Mesothelial cell of epicardium (in vitro differentiated cells): ENCODE results near the gene RO60. TPM values are rescaled to one million over a fixed set of nuclear protein-coding genes. Genes with fewer than 3 reads are reported as not detected.
"Not testable (repeated sequence)": the region's sequence is repeated elsewhere in the genome, so short reads cannot be mapped to it uniquely, and the experiment has no call there.

Experiments
- DNase-seq, 2 experiments: peaks; one replicate each; pipeline ENCODE4 v3.0.0; 2021; ENCODE audit warnings: low spot score in 2 of 2; ENCODE audit not compliant: unreplicated experiment in 2 of 2
- H3K27ac Mint-ChIP-seq: 2 replicates; pipeline ENCODE4 v1.8.0; 2021; ENCODE audit warnings: mixed read lengths
- H3K27me3 Mint-ChIP-seq: 2 replicates; pipeline ENCODE4 v1.8.0; 2021; ENCODE audit warnings: low read depth, mixed read lengths
- H3K36me3 Mint-ChIP-seq: 2 replicates; pipeline ENCODE4 v1.8.0; 2021; ENCODE audit warnings: mixed read lengths
- H3K4me1 Mint-ChIP-seq: 2 replicates; pipeline ENCODE4 v1.8.0; 2021; ENCODE audit warnings: mixed read lengths
- H3K4me3 Mint-ChIP-seq: 2 replicates; pipeline ENCODE4 v1.8.0; 2021; ENCODE audit warnings: mild to moderate bottlenecking, moderate library complexity, mixed read lengths
- H3K9me3 Mint-ChIP-seq: 2 replicates; pipeline ENCODE4 v1.8.0; 2021; ENCODE audit warnings: mixed read lengths
- total RNA-seq: library from RNA; stranded (reverse); gene quantifications from 3 replicates; pipeline ENCODE4 v1.2.1, GENCODE V29; 2021
- TF ChIP-seq, protein P1 (sequence below): fragments of 200-600 bp; sonication (generic); IDR thresholded peaks from one replicate; pipeline ENCODE4 v1.5.0; 2021; ENCODE audit warnings: antibody characterized with exemption; ENCODE audit not compliant: unreplicated experiment

The RO60 gene
- total RNA-seq, 1 donor from 2014 or later = 107 TPM

DNA sequence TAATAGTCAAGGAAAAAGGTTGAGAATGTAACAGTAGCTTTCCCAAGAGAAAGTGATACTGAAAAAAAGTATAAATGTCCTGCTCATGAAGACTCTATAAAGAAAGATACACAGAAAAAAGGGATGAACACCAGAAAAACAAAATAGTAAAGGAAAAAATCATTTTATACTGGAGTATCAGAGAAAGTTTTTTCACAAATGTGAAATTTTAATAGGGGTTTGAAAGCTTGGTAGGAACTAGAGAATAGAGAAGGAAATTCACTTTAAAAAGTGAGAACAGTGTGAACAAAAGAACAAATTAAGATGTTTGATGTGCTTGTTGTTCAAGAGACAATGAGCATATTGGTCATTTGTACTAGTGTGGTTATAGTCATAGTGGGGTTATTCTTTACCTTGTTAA is 25.8 kb upstream of the RO60 start:
- DNase-seq = no peak
- Mint-ChIP-seq H3K4me3 (no peak overlapping the region), H3K27ac (no peak overlapping the region), H3K9me3 (peaks cover 39% of the 10 kb centered on the region), H3K4me1 (no peaks in the 10 kb centered on the region), H3K36me3 (peaks cover 44% of the 10 kb centered on the region), H3K27me3 (no peaks in the 10 kb centered on the region)
- TF ChIP-seq, protein P1, sequence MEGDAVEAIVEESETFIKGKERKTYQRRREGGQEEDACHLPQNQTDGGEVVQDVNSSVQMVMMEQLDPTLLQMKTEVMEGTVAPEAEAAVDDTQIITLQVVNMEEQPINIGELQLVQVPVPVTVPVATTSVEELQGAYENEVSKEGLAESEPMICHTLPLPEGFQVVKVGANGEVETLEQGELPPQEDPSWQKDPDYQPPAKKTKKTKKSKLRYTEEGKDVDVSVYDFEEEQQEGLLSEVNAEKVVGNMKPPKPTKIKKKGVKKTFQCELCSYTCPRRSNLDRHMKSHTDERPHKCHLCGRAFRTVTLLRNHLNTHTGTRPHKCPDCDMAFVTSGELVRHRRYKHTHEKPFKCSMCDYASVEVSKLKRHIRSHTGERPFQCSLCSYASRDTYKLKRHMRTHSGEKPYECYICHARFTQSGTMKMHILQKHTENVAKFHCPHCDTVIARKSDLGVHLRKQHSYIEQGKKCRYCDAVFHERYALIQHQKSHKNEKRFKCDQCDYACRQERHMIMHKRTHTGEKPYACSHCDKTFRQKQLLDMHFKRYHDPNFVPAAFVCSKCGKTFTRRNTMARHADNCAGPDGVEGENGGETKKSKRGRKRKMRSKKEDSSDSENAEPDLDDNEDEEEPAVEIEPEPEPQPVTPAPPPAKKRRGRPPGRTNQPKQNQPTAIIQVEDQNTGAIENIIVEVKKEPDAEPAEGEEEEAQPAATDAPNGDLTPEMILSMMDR = no peak

DNA sequence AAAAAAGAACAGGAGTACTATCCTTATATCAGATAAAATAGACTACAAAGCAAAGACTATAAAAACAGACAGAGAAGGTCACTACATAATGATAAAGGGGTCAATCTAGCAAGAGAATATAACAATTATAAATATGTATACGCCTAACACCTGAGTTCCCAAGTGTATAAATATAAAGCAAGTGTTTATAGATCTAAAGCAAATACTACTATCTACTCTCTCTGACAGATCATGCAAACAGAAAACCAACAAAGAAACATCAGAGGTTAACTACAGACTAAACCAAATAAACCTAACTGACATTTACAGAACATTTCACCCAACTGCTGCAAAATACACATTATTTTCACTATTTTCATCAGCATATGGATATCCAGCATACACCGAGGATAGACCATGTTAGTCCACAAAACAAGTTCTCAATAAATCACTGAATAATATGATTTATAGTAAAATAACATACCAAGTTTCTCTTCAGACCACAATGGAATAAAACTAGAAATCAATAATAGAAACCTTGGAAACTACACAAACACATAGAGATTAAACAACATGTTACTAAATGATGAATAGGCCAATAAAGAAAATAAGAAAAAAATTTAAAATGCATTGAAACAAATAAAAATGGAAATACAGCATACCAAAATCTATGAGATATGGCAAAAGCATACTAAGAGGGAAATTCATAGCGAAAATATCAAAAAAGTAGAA is 22.9 kb upstream of the RO60 start:
- Mint-ChIP-seq H3K4me1 (no peaks in the 10 kb centered on the region), H3K36me3 (peaks cover 50% of the 10 kb centered on the region), H3K27ac (no peak overlapping the region), H3K9me3 (peaks cover 39% of the 10 kb centered on the region), H3K4me3 (no peak overlapping the region), H3K27me3 (no peaks in the 10 kb centered on the region)
- DNase-seq = no peak
- TF ChIP-seq, protein P1 = no peak

DNA sequence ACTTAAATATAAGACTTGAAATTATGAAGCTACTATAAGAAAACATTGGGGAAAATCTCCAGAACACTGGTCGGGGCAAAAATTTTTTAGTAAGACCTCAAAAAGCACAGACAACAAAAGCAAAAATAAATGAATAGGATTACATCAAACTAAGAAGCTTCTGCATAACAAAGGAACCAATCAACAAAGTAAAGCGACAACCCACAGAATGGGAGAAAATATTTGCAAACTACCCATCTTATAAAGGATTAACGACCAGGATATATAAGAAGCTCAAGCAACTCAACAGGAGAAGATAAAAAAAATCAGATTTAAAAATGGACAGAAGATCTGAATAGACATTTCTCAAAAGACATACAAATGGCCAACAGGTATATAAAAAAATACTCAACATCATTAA is 19.4 kb upstream of the RO60 start:
- H3K4me1 Mint-ChIP-seq = no peaks in the 10 kb centered on the region
- H3K27me3 Mint-ChIP-seq = no peaks in the 10 kb centered on the region

DNA sequence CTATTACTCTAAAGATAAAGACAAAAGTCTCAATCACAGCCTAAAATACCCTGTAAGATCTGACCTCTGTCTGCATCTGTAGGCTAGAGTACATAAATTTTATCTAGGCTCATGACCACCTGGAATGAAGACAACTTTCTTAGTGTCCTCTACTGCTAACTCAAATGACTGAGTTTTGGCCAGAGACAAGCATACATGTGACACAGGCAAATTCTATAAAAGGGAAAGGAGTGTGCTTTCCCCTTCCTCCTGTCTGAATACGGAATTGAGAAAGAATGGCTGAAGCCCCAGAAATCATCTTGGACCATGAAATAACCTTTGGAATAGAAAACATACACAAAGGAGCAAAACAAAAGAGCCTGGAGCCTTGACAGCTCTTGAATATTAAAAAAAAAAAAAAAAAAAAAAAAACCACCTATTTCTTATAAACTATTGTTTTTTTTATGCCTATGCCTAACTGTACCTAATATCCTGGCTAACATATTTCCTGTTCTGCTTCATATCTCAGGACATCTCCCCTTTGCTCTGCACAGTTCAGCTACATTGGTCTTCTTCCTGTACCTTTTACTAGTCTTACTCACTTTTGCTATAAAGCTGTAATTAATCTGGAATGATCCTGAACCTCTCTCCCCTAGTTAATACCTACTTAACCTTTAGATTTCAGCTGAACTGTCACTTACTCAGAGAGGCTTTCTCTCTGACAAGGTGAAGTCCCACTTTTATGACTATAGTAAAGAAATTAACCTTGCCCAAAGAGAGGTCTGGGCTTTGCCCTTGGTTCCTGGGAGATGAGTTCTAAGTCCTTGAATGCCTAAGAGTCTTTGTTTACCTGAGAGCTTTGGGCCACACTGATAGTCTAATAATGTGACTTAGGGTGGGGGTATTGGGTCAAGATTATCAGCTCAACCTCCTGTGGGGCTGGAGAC is 16.4 kb upstream of the RO60 start:
- H3K27me3 Mint-ChIP-seq = no peaks in the 10 kb centered on the region
- H3K4me1 Mint-ChIP-seq = no peaks in the 10 kb centered on the region
- no peak for DNase-seq
- no peak overlapping the region for H3K4me3 Mint-ChIP-seq
- H3K9me3 Mint-ChIP-seq = no peaks in the 10 kb centered on the region
- H3K36me3 Mint-ChIP-seq = peaks cover 24% of the 10 kb centered on the region
- H3K27ac Mint-ChIP-seq = no peak overlapping the region
- TF ChIP-seq, protein P1 = no peak

More for the DNA sequence above, 19.4 kb upstream of the RO60 start:
- no peak for DNase-seq
- peaks cover 47% of the 10 kb centered on the region for H3K36me3 Mint-ChIP-seq
- no peak overlapping the region for H3K4me3 Mint-ChIP-seq
- H3K27ac Mint-ChIP-seq = no peak overlapping the region
- peaks cover 26% of the 10 kb centered on the region for H3K9me3 Mint-ChIP-seq
- TF ChIP-seq, protein P1 = no peak

DNA sequence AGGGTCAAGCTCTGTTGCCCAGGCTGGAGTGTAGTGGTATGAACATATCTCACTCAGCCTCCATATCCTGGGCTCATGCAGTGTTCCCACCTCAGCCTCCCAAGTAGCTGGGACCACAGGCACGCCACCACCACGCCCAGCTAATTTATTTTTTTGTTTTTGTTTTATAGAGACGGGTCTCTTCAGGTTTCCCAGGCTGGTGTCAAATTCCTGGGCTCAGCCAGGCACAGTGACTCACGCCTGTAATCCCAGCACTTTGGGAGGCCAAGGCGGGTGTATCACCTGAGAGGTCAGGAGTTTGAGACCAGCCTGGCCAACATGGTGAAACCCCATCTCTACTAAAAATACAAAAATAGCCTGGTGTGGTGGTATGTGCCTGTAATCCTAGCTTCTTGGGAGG is 10.5 kb upstream of the RO60 start:
- not testable (repeated sequence) for H3K4me3 Mint-ChIP-seq, H3K27me3 Mint-ChIP-seq, H3K27ac Mint-ChIP-seq, DNase-seq, H3K4me1 Mint-ChIP-seq, H3K9me3 Mint-ChIP-seq
- peaks cover 16% of the 10 kb centered on the region for H3K36me3 Mint-ChIP-seq

DNA sequence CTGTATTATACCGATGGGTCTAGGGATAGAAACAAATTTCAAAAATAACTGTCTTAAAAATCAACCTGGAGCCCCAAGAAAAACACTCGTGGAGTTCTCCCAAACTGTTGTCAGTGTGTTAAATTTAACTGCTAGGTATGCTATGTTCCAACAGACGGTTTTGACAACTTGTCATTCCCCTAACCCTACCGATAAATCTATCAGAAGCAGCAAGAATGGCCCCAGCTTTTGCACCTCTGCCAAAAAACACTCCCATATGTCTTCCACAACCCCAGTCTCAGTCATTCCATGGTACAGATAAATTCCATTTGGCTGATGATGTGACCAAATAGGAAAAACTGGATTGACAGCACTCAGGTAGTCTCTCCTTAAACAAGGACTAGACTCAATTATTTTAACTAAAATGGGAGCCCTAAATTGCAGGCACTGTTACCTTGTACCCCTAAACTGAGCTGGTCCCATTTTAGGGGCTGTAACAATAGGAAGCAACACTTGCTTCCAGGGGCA is 5.2 kb upstream of the RO60 start:
- Mint-ChIP-seq H3K4me1 (peaks cover 17% of the 10 kb centered on the region), H3K27ac (no peak overlapping the region), H3K36me3 (no peaks in the 10 kb centered on the region), H3K27me3 (no peaks in the 10 kb centered on the region), H3K4me3 (no peak overlapping the region), H3K9me3 (no peaks in the 10 kb centered on the region)
- no peak for DNase-seq
- TF ChIP-seq, protein P1 = no peak
